K562 (cell line): ENCODE data around the gene RELL1. TPM values are rescaled to one million over a fixed set of nuclear protein-coding genes. Genes with fewer than 3 reads are reported as not detected.

Source experiments
- ATAC-seq: fragments of 200-7000 bp; cut with Tn5 transposase; 3 replicates; pipeline ENCODE4 v1.9.1; 2020; ENCODE audit warnings: moderate library complexity
- BruUV-seq: library from RNA; stranded (reverse); fragments of 400-500 nt; replicated peaks from 2 replicates; lab custom pipeline; 2021; lab: Mats Ljungman, UMichigan
- CTCF ChIA-PET: fragments of 300-600 bp; formaldehyde crosslinking; extraction: SDS; loops from one replicate; lab custom pipeline; 2021; ENCODE audit warnings: low intra/inter-chr PET ratio; lab: Yijun Ruan, JAX
- POLR2A ChIA-PET: fragments of 300-600, 350-650 bp; sonication (Branson Sonifier 250); formaldehyde crosslinking; extraction: SDS; loops from one replicate; lab custom pipeline; 2021; ENCODE audit warnings: antibody characterized with exemption, inconsistent platforms; lab: Yijun Ruan, JAX
- DNase-seq, 4 experiments: peaks; one replicate each; pipeline versions ENCODE4 v3.0.0 to v3.0.0-alpha.2; 2011 to 2018; ENCODE audit warnings: low spot score in 3 of 4, mixed read lengths in 3 of 4; ENCODE audit errors: extremely low read depth in 1 of 4
- FAIRE-seq: peaks from 2 replicates; lab custom pipeline; 2011; peaks lifted over from hg19 to GRCh38; lab: Jason Lieb, UNC
- H2AFZ ChIP-seq: 2 replicates; pipeline ENCODE4 v1.6.0; 2011; ENCODE audit warnings: low read depth, low read length, control low read depth, inconsistent platforms
- H3K27ac ChIP-seq: fragments of 200-600 bp; 3 replicates; pipeline ENCODE4 v1.8.0; 2011; ENCODE audit warnings: low read depth, mild to moderate bottlenecking, control low read depth, inconsistent platforms, low read length, moderate library complexity, mixed read lengths; ENCODE audit errors: extremely low read depth
- H3K27me3 ChIP-seq, 2 experiments: fragments of 300-600 bp in 1 of 2; 2 replicates in 1 of 2; 3 replicates in 1 of 2; pipeline versions ENCODE4 v1.6.0 to v1.8.0; 2011; ENCODE audit warnings: inconsistent platforms in 2 of 2, low read length in 2 of 2, mild to moderate bottlenecking in 1 of 2, mixed read lengths in 1 of 2, moderate library complexity in 1 of 2; ENCODE audit not compliant: control insufficient read depth in 2 of 2, insufficient read depth in 2 of 2
- H3K36me3 ChIP-seq: fragments of 300-600 bp; 3 replicates; pipeline ENCODE4 v1.8.0; 2011; ENCODE audit warnings: mild to moderate bottlenecking, low read length, inconsistent platforms; ENCODE audit not compliant: control insufficient read depth, insufficient read depth
- H3K4me1 ChIP-seq, 2 experiments: fragments of 200-600 bp in 1 of 2; replicated peaks in 1 of 2; 2 replicates in 1 of 2; 3 replicates in 1 of 2; pipeline versions ENCODE4 v1.5.1 to v1.8.0; 2011; ENCODE audit warnings: inconsistent platforms in 2 of 2, low read length in 2 of 2, mild to moderate bottlenecking in 1 of 2, mixed read lengths in 1 of 2, moderate library complexity in 1 of 2; ENCODE audit not compliant: control insufficient read depth in 2 of 2, insufficient read depth in 2 of 2
- H3K4me2 ChIP-seq: 2 replicates; pipeline ENCODE4 v1.6.1; 2011; ENCODE audit warnings: low read length, control low read depth, inconsistent platforms, mixed read lengths; ENCODE audit not compliant: insufficient read depth
- H3K4me3 ChIP-seq: fragments of 200-600 bp; sonication (generic), shearing (Covaris generic); 2 replicates; pipeline ENCODE4 v1.5.1; 2016; ENCODE audit warnings: control low read depth, inconsistent platforms
- H3K79me2 ChIP-seq: fragments of 200-600 bp; 3 replicates; pipeline ENCODE4 v1.8.0; 2011; ENCODE audit warnings: low read length, inconsistent platforms; ENCODE audit not compliant: control insufficient read depth, insufficient read depth
- H3K9ac ChIP-seq, 2 experiments: 2 replicates each; pipeline versions ENCODE4 v1.6.0 to v1.6.1; 2011; ENCODE audit warnings: low read depth in 2 of 2, low read length in 2 of 2, control low read depth in 1 of 2, inconsistent platforms in 1 of 2, mild to moderate bottlenecking in 1 of 2, mixed read lengths in 1 of 2; ENCODE audit not compliant: insufficient read depth in 1 of 2
- H3K9me1 ChIP-seq: one replicate; pipeline ENCODE4 v1.6.0; 2011; ENCODE audit warnings: inconsistent platforms, mild to moderate bottlenecking, low read length, moderate library complexity; ENCODE audit not compliant: control insufficient read depth, insufficient read depth
- H3K9me3 ChIP-seq: replicated peaks from 2 replicates; pipeline ENCODE4 v1.5.1; 2011; ENCODE audit warnings: low read depth, low read length, inconsistent platforms; ENCODE audit not compliant: control insufficient read depth, insufficient read depth
- H4K20me1 ChIP-seq: replicated peaks from 2 replicates; pipeline ENCODE4 v1.6.1; 2011; ENCODE audit warnings: low read length, inconsistent platforms, mixed read lengths; ENCODE audit not compliant: control insufficient read depth, insufficient read depth
- BCOR ChIP-seq: fragments of 450-650 bp; IDR thresholded peaks from 2 replicates; pipeline ENCODE4 v1.6.1; 2016
- CAMTA2 ChIP-seq: fragments of 250-450 bp; sonication (Bioruptor Pico); conservative IDR thresholded peaks from 2 replicates; pipeline ENCODE4 v1.5.1; 2022
- CBX8 ChIP-seq: fragments of 200-600 bp; sonication (generic); IDR thresholded peaks from 2 replicates; pipeline ENCODE4 v1.6.1; 2012; ENCODE audit warnings: borderline replicate concordance, mixed run types, low read depth, mild to moderate bottlenecking, moderate library complexity, mixed read lengths, low read length, control low read depth, inconsistent platforms; ENCODE audit not compliant: poor library complexity, severe bottlenecking; ENCODE audit errors: extremely low read depth
- ELF1 ChIP-seq: fragments of 200-800 bp; sonication (Bioruptor generic); IDR thresholded peaks from 2 replicates; pipeline ENCODE4 v1.6.1; 2016; ENCODE audit warnings: missing genetic modification characterization, missing compliant biosample characterization
- ESRRB ChIP-seq: fragments of 250-450 bp; sonication (Bioruptor Pico); IDR thresholded peaks from 2 replicates; pipeline ENCODE4 v1.5.0; 2020; ENCODE audit warnings: mild to moderate bottlenecking, moderate library complexity, borderline replicate concordance
- FOXO4 ChIP-seq: fragments of 450-650 bp; formaldehyde crosslinking; IDR thresholded peaks from 2 replicates; pipeline ENCODE4 v1.4.0; 2020; ENCODE audit warnings: mild to moderate bottlenecking, moderate library complexity
- GTF2F1 ChIP-seq: IDR thresholded peaks from 2 replicates; pipeline ENCODE4 v1.6.1; 2011; ENCODE audit warnings: low read depth, low read length, improper control_type of control experiment
- HLTF ChIP-seq: fragments of 450-650 bp; IDR thresholded peaks from 2 replicates; pipeline ENCODE4 v1.6.1; 2016
- PKNOX1 ChIP-seq: fragments of 450-650 bp; IDR thresholded peaks from 2 replicates; pipeline ENCODE4 v1.6.1; 2016
- SMARCA4 ChIP-seq: fragments of 450-650 bp; IDR thresholded peaks from 2 replicates; pipeline ENCODE4 v1.6.1; 2016
- TEAD1 ChIP-seq, 2 experiments: fragments of 450-650 bp in 1 of 2; sonication (generic) in 1 of 2; formaldehyde crosslinking; IDR thresholded peaks; 2 replicates each; pipeline versions ENCODE4 v1.4.0 to v1.8.0; 2020 to 2022; ENCODE audit warnings: mild to moderate bottlenecking in 2 of 2, missing genetic modification reagents in 1 of 2
- UBTF ChIP-seq, 2 experiments: IDR thresholded peaks; 2 replicates each; pipeline ENCODE4 v1.6.1; 2012; ENCODE audit warnings: improper control_type of control experiment in 2 of 2, low read depth in 2 of 2, low read length in 2 of 2, borderline replicate concordance in 1 of 2
- ZNF253 ChIP-seq: fragments of 250-450 bp; sonication (Bioruptor Pico); conservative IDR thresholded peaks from 2 replicates; pipeline ENCODE4 v1.6.1; 2021; ENCODE audit warnings: mild to moderate bottlenecking
- WGBS: fragments of 100-300 bp; shearing (Covaris generic); methylation state at CpG from one replicate; pipeline ENCODE4 v1.1.6; 2016; ENCODE audit warnings: low coverage, mixed read lengths; ENCODE audit not compliant: insufficient coverage; ENCODE audit errors: missing lambda C conversion rate; 5-methylcytosine and 5-hydroxymethylcytosine counted together
- in situ Hi-C: fragments of 300-500 bp; cut with MboI; formaldehyde crosslinking; loops from 4 replicates; pipeline ENCODE4 v1.15.0; 2018; ENCODE audit warnings: inconsistent platforms, mixed read lengths
- intact Hi-C: fragments of 100-400 bp; cut with micrococcal nuclease; formaldehyde crosslinking; loops from 2 replicates; pipeline ENCODE4 v1.14.2; 2022
- polyA plus RNA-seq, 8 experiments: library from polyadenylated mRNA; depleted of rRNA in 4 of 8; stranded (reverse) in 5 of 8; unstranded in 3 of 8; fragments of >200 nt; fragmentation: Nextera tagmentation in 2 of 8; fragmentation: Illumina TruSeq in 1 of 8; extraction: Ambion mirVana in 2 of 8; extraction: Trizol in 1 of 8; gene quantifications; 2 replicates each; pipeline versions ENCODE4 v1.2.1 to v1.2.3, GENCODE V29; 2011 to 2014; ENCODE audit warnings: inconsistent platforms in 1 of 8, missing spikeins in 1 of 8
- total RNA-seq, 7 experiments: library from RNA; depleted of rRNA in 6 of 7; stranded (reverse); fragments of >200 nt in 6 of 7; fragmentation: Illumina TruSeq in 2 of 7; extraction: Trizol in 2 of 7; gene quantifications; 2 replicates each; pipeline versions ENCODE4 v1.2.1 to v1.2.3, GENCODE V29; 2011 to 2021; ENCODE audit warnings: low replicate concordance in 1 of 7

RELL1 gene
- total and polyA plus RNA-seq, 9 of the 15 experiments (the other 6 are each of a cell fraction or from before 2014, with no cell fraction given) = 0.06 to 3.5 (median 1.7) TPM; not detected in 1

- Histone ChIP-seq H3K9me1 (no peaks in the 10 kb centered on the region), H3K79me2 (no peaks in the 10 kb centered on the region), H3K36me3 (no peaks in the 10 kb centered on the region), H4K20me1 (no peaks in the 10 kb centered on the region), H3K4me1 (no peaks in the 10 kb centered on the region), H2AFZ (no peak overlapping the region), H3K9me3 (no peaks in the 10 kb centered on the region)
- in situ Hi-C loops = no loop called here
- BruUV-seq = no TSS peak
- POLR2A ChIA-PET = no interaction called here
- TF ChIP-seq ELF1 (tag) (no peak), ZNF253 (no peak), TEAD1 (CRISPR knock-in tag; IDR thresholded peaks at IDR 0.05) (no peak), CAMTA2 (CRISPR knock-in tag) (no peak), GTF2F1 (no peak)
- TF ChIP-seq, all 486 proteins: peak for 0
- Histone ChIP-seq H3K4me2 (no peak overlapping the region), H3K27me3 (no peaks in the 10 kb centered on the region; a peak in 2 of 5 replicates), H3K27ac (no peak overlapping the region), H3K9ac (no peak overlapping the region), H3K4me3 (no peak overlapping the region)
- DNase-seq (no peak), ATAC-seq (no peak), FAIRE-seq (no peak)
- intact Hi-C loops = no loop called here
- WGBS = 0% methylated on average over 4 of the region's 4 CpGs
- CTCF ChIA-PET = no interaction called here
Measured at GRCh38 chr4:37726666-37727065, 40.5 kb upstream of the RELL1 start.

GRCh38 chr4:37725718-37726117 lies 39.5 kb upstream of the RELL1 start:
- H3K4me1 ChIP-seq = no peaks in the 10 kb centered on the region
- no peaks in the 10 kb centered on the region for H3K9me1 ChIP-seq
- in situ Hi-C loops (no loop called here), intact Hi-C loops (no loop called here)
- ChIA-PET POLR2A (no interaction called here), CTCF (no interaction called here)
- DNase-seq = no peak
- BruUV-seq = no TSS peak
- no peaks in the 10 kb centered on the region; a peak in 2 of 5 replicates for H3K27me3 ChIP-seq
- no peaks in the 10 kb centered on the region for H4K20me1 ChIP-seq
- H3K9me3 ChIP-seq = no peaks in the 10 kb centered on the region
- no peak overlapping the region for H3K4me2 ChIP-seq
- H3K79me2 ChIP-seq = no peaks in the 10 kb centered on the region
- H2AFZ ChIP-seq = no peak overlapping the region
- H3K36me3 ChIP-seq = no peaks in the 10 kb centered on the region
- no peak overlapping the region for H3K9ac ChIP-seq
- FAIRE-seq = no peak
- 1% methylated on average over 7 of the region's 7 CpGs for WGBS
- no peak overlapping the region for H3K27ac ChIP-seq
- ATAC-seq = no peak
- H3K4me3 ChIP-seq = no peak overlapping the region
- no peak for TF ChIP-seq HLTF
- no peak for TF ChIP-seq CBX8
- TF ChIP-seq ESRRB = no peak
- no peak for TF ChIP-seq SMARCA4
- no peak for TF ChIP-seq PKNOX1
- TF ChIP-seq UBTF (IDR thresholded peaks at IDR 0.05; ENCODE audit: borderline replicate concordance in 1 of 2, low read depth in 2 of 2, low read length in 2 of 2) = no peak
- no peak for TF ChIP-seq BCOR
- no peak for TF ChIP-seq FOXO4
